Activated T-cell treated with anti-CD3 and anti-CD28 coated beads for 48 hours (primary cell): ENCODE data around the gene CD28.
A peak's percentile ranks its signal among the peaks of the same experiment; 100 is the strongest.

ENCODE experiments used
- DNase-seq: peaks from one replicate; pipeline ENCODE4 v3.0.0-alpha.2; 2020; ENCODE audit warnings: low read depth

Gene CD28

GRCh38 chr2:203715744-203716143 lies 9.3 kb downstream of the CD28 start:
- no peak for DNase-seq

- DNase-seq = peak; percentile 49
Observed at GRCh38 chr2:203718087-203718486, 11.6 kb downstream of the CD28 start.

GRCh38 chr2:203719456-203720410 lies 13.3 kb downstream of the CD28 start:
- no peak for DNase-seq

GRCh38 chr2:203720915-203721672 lies 14.7 kb downstream of the CD28 start:
- DNase-seq = no peak

- no peak for DNase-seq
Observed at GRCh38 chr2:203721781-203722300, 15.4 kb downstream of the CD28 start.

- no peak for DNase-seq
Observed at GRCh38 chr2:203722411-203722810, 16.0 kb downstream of the CD28 start.

GRCh38 chr2:203728321-203728720 lies 21.9 kb downstream of the CD28 start:
- no peak for DNase-seq

- no peak for DNase-seq
Observed at GRCh38 chr2:203730076-203730729, 23.8 kb downstream of the CD28 start.

- no peak for DNase-seq
Observed at GRCh38 chr2:203730883-203731282, 24.4 kb downstream of the CD28 start.

GRCh38 chr2:203732092-203732952 lies 25.9 kb downstream of the CD28 start:
- no peak for DNase-seq

- DNase-seq = no peak
Observed at GRCh38 chr2:203732953-203733510, 26.6 kb downstream of the CD28 start.

GRCh38 chr2:203733684-203734083 lies 27.2 kb downstream of the CD28 start:
- DNase-seq = no peak

- DNase-seq = no peak
Observed at GRCh38 chr2:203734276-203734983, 28.0 kb downstream of the CD28 start.

GRCh38 chr2:203737360-203737759 lies 30.9 kb downstream of the CD28 start:
- DNase-seq = no peak

- DNase-seq = no peak
Observed at GRCh38 chr2:203739351-203739750, 32.9 kb downstream of the CD28 start.

- DNase-seq = no peak
Observed at GRCh38 chr2:203740871-203741281, 34.4 kb downstream of the CD28 start.

- DNase-seq = no peak
Observed at GRCh38 chr2:203741566-203741965, 35.1 kb downstream of the CD28 start.

GRCh38 chr2:203743441-203743981 lies 37.1 kb downstream of the CD28 start:
- DNase-seq = no peak

GRCh38 chr2:203744091-203744490 lies 37.7 kb downstream of the CD28 start:
- no peak for DNase-seq

- no peak for DNase-seq
Observed at GRCh38 chr2:203745267-203745666, 38.8 kb downstream of the CD28 start.
